NB4 (cell line): ENCODE results near the gene ACKR3.

ENCODE experiments used
- DNase-seq: peaks from one replicate; pipeline ENCODE4 v3.0.0; 2010; ENCODE audit warnings: low read depth
- H3K4me3 ChIP-seq: one replicate; pipeline ENCODE4 v1.5.1; 2011; ENCODE audit warnings: mild to moderate bottlenecking, low read depth, low read length, moderate library complexity
- CTCF ChIP-seq: IDR thresholded peaks from one replicate; pipeline ENCODE4 v1.5.1; 2012; ENCODE audit warnings: low read depth, low read length
- MAX ChIP-seq: IDR thresholded peaks from 2 replicates; pipeline ENCODE4 v1.6.1; 2011; ENCODE audit warnings: low read depth, low read length
- MYC ChIP-seq: IDR thresholded peaks from 2 replicates; pipeline ENCODE4 v1.6.1; 2011; ENCODE audit warnings: low read depth, low read length
- POLR2A ChIP-seq: IDR thresholded peaks from 2 replicates; pipeline ENCODE4 v1.6.1; 2011; ENCODE audit warnings: mild to moderate bottlenecking; ENCODE audit not compliant: insufficient read length; ENCODE audit errors: extremely low read depth

The ACKR3 gene

GRCh38 chr2:236576953-236577352 lies 7.3 kb downstream of the ACKR3 start:
- DNase-seq, result no peak
- TF ChIP-seq MAX (no peak), MYC (no peak)

GRCh38 chr2:236577481-236578410 lies 8.1 kb downstream of the ACKR3 start:
- DNase-seq, result no peak
- H3K4me3 ChIP-seq, result no peak overlapping the region
- TF ChIP-seq POLR2A, result no peak
- no peak for TF ChIP-seq MAX
- no peak for TF ChIP-seq MYC
- no peak for TF ChIP-seq CTCF

More at GRCh38 chr2:236576953-236577352, 7.3 kb downstream of the ACKR3 start:
- no peak overlapping the region for H3K4me3 ChIP-seq

- DNase-seq, result no peak
- no peak for TF ChIP-seq MYC
- TF ChIP-seq POLR2A, result no peak
- no peak for TF ChIP-seq CTCF
- TF ChIP-seq MAX, result no peak
- no peak overlapping the region for H3K4me3 ChIP-seq
Observed at GRCh38 chr2:236578411-236578846, 8.8 kb downstream of the ACKR3 start.

- no peak overlapping the region for H3K4me3 ChIP-seq
- no peak for TF ChIP-seq MAX
- no peak for TF ChIP-seq POLR2A
- no peak for TF ChIP-seq CTCF
- TF ChIP-seq MYC, result no peak
- no peak for DNase-seq
Observed at GRCh38 chr2:236579048-236579745, 9.6 kb downstream of the ACKR3 start.

GRCh38 chr2:236579746-236580315 lies 10.2 kb downstream of the ACKR3 start:
- TF ChIP-seq MAX (no peak), POLR2A (no peak), CTCF (no peak), MYC (no peak)
- H3K4me3 ChIP-seq, result no peak overlapping the region
- no peak for DNase-seq

- no peak overlapping the region for H3K4me3 ChIP-seq
- TF ChIP-seq MAX (no peak), POLR2A (no peak), CTCF (no peak)
Observed at GRCh38 chr2:236580746-236581355, 11.2 kb downstream of the ACKR3 start.

More at GRCh38 chr2:236580746-236581355, 11.2 kb downstream of the ACKR3 start:
- no peak for DNase-seq
